ENCODE data around the gene FBN3. TPM values are rescaled to one million over a fixed set of nuclear protein-coding genes. Genes with fewer than 3 reads are reported as not detected.

Gene FBN3
- 0.03 TPM for polyA plus RNA-seq (2012; ENCODE audit: low read depth, missing spikeins)

DNA sequence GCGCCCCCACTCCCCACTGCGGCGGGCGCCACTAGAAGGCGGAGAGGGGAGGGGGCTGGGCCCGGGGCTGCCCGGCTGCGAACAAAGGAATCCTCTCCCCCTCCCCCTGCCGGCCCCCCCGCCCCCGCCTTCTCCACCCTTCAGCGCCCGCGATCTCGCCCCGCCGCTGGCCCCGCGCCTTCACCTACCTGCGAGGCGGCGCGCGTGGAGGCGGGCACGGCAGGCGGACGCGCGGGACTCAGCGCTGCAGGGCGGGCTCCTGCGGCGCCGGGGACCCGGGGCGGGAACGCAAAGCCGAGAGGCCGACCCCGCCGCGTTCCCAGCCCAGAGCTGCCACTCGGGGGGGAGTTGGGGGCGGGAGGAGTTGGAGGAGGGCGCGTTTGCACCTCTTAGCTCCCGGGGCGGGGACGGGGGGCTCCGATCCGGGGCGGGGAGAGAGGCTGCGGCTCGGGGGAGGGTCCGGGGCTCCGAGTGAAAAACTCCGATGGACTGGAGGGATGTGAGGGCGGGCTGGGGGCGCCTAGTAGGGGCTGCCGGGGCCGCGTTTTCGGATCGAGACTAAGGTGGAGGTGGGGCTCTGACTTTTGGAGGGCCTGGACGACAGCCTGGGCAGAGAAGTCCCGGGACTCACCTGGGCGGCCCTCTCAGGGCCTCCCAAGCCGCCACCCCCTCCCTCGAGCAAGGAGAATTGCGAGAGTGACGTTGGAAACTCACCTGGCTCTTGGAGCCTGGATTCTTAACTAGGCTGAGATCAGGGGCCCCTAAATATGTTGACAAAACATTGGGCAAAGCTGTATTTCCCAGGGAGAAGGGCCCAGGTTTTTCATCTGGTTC lies at the start of gene FBN3:
Gene FBN3 (minus strand): TSS at position 332 of the 834 bp plus-strand sequence. CDS start 2,112 bp downstream, outside the sequence.
- FAIRE-seq (no peak), DNase-seq (ENCODE audit: insufficient read length, low spot score) (no peak)
- no peak for TF ChIP-seq POLR2AphosphoS5 (IDR thresholded peaks at IDR 0.05; ENCODE audit: low read depth, low read length)
- no peak for TF ChIP-seq POLR2A (IDR thresholded peaks at IDR 0.05; ENCODE audit: low read depth, low read length)
- TF ChIP-seq PAX5 (IDR thresholded peaks at IDR 0.05; ENCODE audit: insufficient read depth, low read length, severe bottlenecking), result no peak
- TF ChIP-seq SPI1 (IDR thresholded peaks at IDR 0.05; ENCODE audit: low read depth, low read length), result no peak
- TF ChIP-seq POU2F2 (IDR thresholded peaks at IDR 0.05; ENCODE audit: low read depth, low read length), result no peak
- no peak for TF ChIP-seq TAF1 (IDR thresholded peaks at IDR 0.05; ENCODE audit: low read depth, low read length)

GRCh38 chr19:8196271-8196927 lies 47.0 kb upstream of the FBN3 start:
- FAIRE-seq, result peak; percentile 91
- TF ChIP-seq SPI1 (IDR thresholded peaks at IDR 0.05; ENCODE audit: low read depth, low read length), result peak; percentile 94
- TF ChIP-seq PAX5 (IDR thresholded peaks at IDR 0.05; ENCODE audit: insufficient read depth, low read length, severe bottlenecking), result no peak
- DNase-seq (ENCODE audit: insufficient read length, low spot score), result no peak

DNA sequence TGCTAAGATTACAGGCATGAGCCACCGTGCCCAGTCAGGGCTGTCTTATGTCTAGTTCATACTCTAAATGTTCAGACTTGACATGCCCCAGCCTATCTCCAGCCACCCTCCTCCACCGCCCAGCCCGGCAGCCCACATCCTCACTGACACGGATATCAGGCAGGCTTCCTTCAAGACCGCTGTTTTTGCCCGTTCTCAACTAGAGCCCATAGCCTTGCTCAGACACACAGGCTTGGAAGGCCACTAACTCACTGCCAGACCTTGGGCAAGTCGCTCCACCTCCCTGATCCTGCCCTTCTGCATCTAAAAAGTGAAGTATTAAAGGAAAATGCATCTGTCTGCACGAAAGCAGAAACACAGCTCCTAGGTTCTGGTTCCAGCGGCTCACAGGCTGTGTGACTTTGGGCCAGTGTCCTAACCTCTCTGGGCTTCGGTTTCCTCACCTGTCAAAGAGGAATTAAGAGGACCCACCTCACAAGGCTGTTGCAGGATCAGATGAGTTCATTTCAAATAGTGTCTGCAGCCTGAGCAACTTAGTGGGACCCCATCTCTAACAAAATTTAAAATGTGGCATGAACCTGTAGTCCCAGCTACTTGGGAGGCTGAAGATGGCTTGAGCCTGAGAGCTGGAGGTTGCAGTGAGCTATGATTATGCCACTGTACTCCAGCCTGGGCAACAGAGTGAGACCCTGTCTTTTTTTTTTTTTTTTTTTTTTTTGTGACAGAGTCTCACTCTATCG lies 45.3 kb upstream of the FBN3 start:
- FAIRE-seq (no peak), DNase-seq (ENCODE audit: insufficient read length, low spot score) (no peak)
- TF ChIP-seq SPI1 (IDR thresholded peaks at IDR 0.05; ENCODE audit: low read depth, low read length), result 0 out of 2 replicates have a peak, but pooled peaks have one; percentile 2
- no peak for TF ChIP-seq POU2F2 (IDR thresholded peaks at IDR 0.05; ENCODE audit: low read depth, low read length)

- FAIRE-seq, result peak; percentile 78
- DNase-seq (ENCODE audit: insufficient read length, low spot score), result no peak
- peak; percentile 12; the same call in 1 of the 2 replicates for TF ChIP-seq POU2F2 (IDR thresholded peaks at IDR 0.05; ENCODE audit: low read depth, low read length)
- TF ChIP-seq TAF1 (IDR thresholded peaks at IDR 0.05; ENCODE audit: low read depth, low read length), result no peak
These were observed 42.9 kb upstream of the FBN3 start for GRCh38 chr19:8192221-8192820.

DNA sequence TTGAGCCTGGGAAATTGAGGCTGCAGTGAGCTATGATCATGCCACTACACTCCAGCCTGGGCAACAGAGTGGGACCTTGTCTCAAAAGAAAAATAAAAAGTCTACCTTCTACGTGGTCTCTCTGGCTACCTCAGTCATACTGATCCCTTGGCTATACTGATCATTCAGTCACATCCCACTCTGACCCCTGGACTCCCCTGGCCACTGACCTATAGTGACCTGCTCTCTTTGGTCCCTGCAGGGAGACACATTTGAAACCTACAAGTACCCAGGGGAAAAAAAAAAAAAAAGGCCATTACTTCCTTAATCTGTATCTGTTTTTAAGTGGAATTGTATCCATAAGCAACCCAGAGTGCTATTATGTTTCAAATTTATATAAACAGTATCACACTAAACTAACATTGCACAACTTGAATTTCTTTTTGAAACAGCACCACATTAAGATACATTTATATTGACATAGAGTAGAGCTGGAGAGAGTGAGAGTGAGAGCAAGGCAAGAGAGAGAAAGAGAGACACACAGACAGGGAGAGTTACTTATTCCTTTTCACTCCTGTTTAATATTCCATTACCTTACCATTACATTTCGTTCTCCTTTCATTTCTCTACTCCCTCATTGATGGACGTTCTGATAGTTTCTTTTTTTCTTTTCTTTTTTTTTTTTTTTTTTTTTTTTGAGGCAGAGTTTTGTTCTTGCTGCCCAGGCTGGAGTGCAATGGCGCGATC lies 36.1 kb upstream of the FBN3 start:
- TF ChIP-seq TAF1 (IDR thresholded peaks at IDR 0.05; ENCODE audit: low read depth, low read length) (no peak), PAX5 (IDR thresholded peaks at IDR 0.05; ENCODE audit: insufficient read depth, low read length, severe bottlenecking) (no peak), POLR2AphosphoS5 (IDR thresholded peaks at IDR 0.05; ENCODE audit: low read depth, low read length) (no peak), POU2F2 (IDR thresholded peaks at IDR 0.05; ENCODE audit: low read depth, low read length) (no peak), POLR2A (IDR thresholded peaks at IDR 0.05; ENCODE audit: low read depth, low read length) (no peak), SPI1 (IDR thresholded peaks at IDR 0.05; ENCODE audit: low read depth, low read length) (no peak)
- FAIRE-seq (no peak), DNase-seq (ENCODE audit: insufficient read length, low spot score) (no peak)

GRCh38 chr19:8184274-8184673 lies 34.9 kb upstream of the FBN3 start:
- DNase-seq (ENCODE audit: insufficient read length, low spot score) (no peak), FAIRE-seq (no peak)
- TF ChIP-seq POLR2AphosphoS5 (IDR thresholded peaks at IDR 0.05; ENCODE audit: low read depth, low read length) (no peak), PAX5 (IDR thresholded peaks at IDR 0.05; ENCODE audit: insufficient read depth, low read length, severe bottlenecking) (no peak), POLR2A (IDR thresholded peaks at IDR 0.05; ENCODE audit: low read depth, low read length) (no peak), TAF1 (IDR thresholded peaks at IDR 0.05; ENCODE audit: low read depth, low read length) (no peak)

GRCh38 chr19:8180018-8180417 lies 30.6 kb upstream of the FBN3 start:
- DNase-seq (ENCODE audit: insufficient read length, low spot score), result no peak
- TF ChIP-seq TAF1 (IDR thresholded peaks at IDR 0.05; ENCODE audit: low read depth, low read length) (no peak), POLR2AphosphoS5 (IDR thresholded peaks at IDR 0.05; ENCODE audit: low read depth, low read length) (no peak), SPI1 (IDR thresholded peaks at IDR 0.05; ENCODE audit: low read depth, low read length) (no peak), POLR2A (IDR thresholded peaks at IDR 0.05; ENCODE audit: low read depth, low read length) (no peak), PAX5 (IDR thresholded peaks at IDR 0.05; ENCODE audit: insufficient read depth, low read length, severe bottlenecking) (no peak), POU2F2 (IDR thresholded peaks at IDR 0.05; ENCODE audit: low read depth, low read length) (no peak)
- no peak for FAIRE-seq

- TF ChIP-seq SPI1 (IDR thresholded peaks at IDR 0.05; ENCODE audit: low read depth, low read length), result no peak
- TF ChIP-seq POLR2A (IDR thresholded peaks at IDR 0.05; ENCODE audit: low read depth, low read length), result no peak
- TF ChIP-seq POLR2AphosphoS5 (IDR thresholded peaks at IDR 0.05; ENCODE audit: low read depth, low read length), result no peak
- TF ChIP-seq POU2F2 (IDR thresholded peaks at IDR 0.05; ENCODE audit: low read depth, low read length), result no peak
- no peak for TF ChIP-seq TAF1 (IDR thresholded peaks at IDR 0.05; ENCODE audit: low read depth, low read length)
- no peak for TF ChIP-seq PAX5 (IDR thresholded peaks at IDR 0.05; ENCODE audit: insufficient read depth, low read length, severe bottlenecking)
- FAIRE-seq, result no peak
These were observed 25.3 kb upstream of the FBN3 start for GRCh38 chr19:8174706-8175105.

GRCh38 chr19:8168537-8168936 lies 19.1 kb upstream of the FBN3 start:
- TF ChIP-seq TAF1 (IDR thresholded peaks at IDR 0.05; ENCODE audit: low read depth, low read length) (no peak), PAX5 (IDR thresholded peaks at IDR 0.05; ENCODE audit: insufficient read depth, low read length, severe bottlenecking) (no peak), POU2F2 (IDR thresholded peaks at IDR 0.05; ENCODE audit: low read depth, low read length) (no peak), POLR2A (IDR thresholded peaks at IDR 0.05; ENCODE audit: low read depth, low read length) (no peak), SPI1 (IDR thresholded peaks at IDR 0.05; ENCODE audit: low read depth, low read length) (no peak), POLR2AphosphoS5 (IDR thresholded peaks at IDR 0.05; ENCODE audit: low read depth, low read length) (no peak)
- FAIRE-seq, result no peak
- no peak for DNase-seq (ENCODE audit: insufficient read length, low spot score)

More at GRCh38 chr19:8174706-8175105, 25.3 kb upstream of the FBN3 start:
- DNase-seq (ENCODE audit: insufficient read length, low spot score), result no peak

Data from GM12891 (cell line).